H1 (cell line): ENCODE measurements around the gene RUVBL2. TPM values are rescaled to one million over a fixed set of nuclear protein-coding genes. Genes with fewer than 3 reads are reported as not detected.

Source experiments
- CREB1 ChIP-seq: IDR thresholded peaks from 2 replicates; pipeline ENCODE4 v1.6.1; 2012; ENCODE audit warnings: inconsistent platforms
- CTBP2 ChIP-seq: IDR thresholded peaks from 2 replicates; pipeline ENCODE4 v1.7.0; 2011; ENCODE audit warnings: borderline replicate concordance, mild to moderate bottlenecking, moderate library complexity, mixed read lengths, low read length; ENCODE audit not compliant: insufficient read depth, insufficient read length
- KDM4A ChIP-seq: IDR thresholded peaks from one replicate; pipeline ENCODE4 v1.7.1; 2012; ENCODE audit warnings: low read depth, mild to moderate bottlenecking, moderate library complexity, low read length, inconsistent platforms; ENCODE audit not compliant: severe bottlenecking
- NANOG ChIP-seq: IDR thresholded peaks from 2 replicates; pipeline ENCODE4 v1.6.1; 2011; ENCODE audit warnings: low read length, low read depth, mild to moderate bottlenecking, inconsistent platforms; ENCODE audit not compliant: insufficient read depth, poor library complexity, severe bottlenecking
- RBBP5 ChIP-seq: IDR thresholded peaks from 2 replicates; pipeline ENCODE4 v1.7.1; 2012; ENCODE audit warnings: low read depth, mild to moderate bottlenecking, inconsistent platforms, low read length, moderate library complexity, borderline replicate concordance
- SIN3A ChIP-seq, 2 experiments: IDR thresholded peaks in 1 of 2; conservative IDR thresholded peaks in 1 of 2; 2 replicates each; pipeline ENCODE4 v1.6.1; 2011 to 2012; ENCODE audit warnings: low read length in 2 of 2, improper control_type of control experiment in 1 of 2, low read depth in 1 of 2, mild to moderate bottlenecking in 1 of 2
- SRF ChIP-seq: IDR thresholded peaks from 2 replicates; pipeline ENCODE4 v1.6.1; 2011; ENCODE audit warnings: mild to moderate bottlenecking, low read depth, low read length, moderate library complexity
- TAF1 ChIP-seq: IDR thresholded peaks from 2 replicates; pipeline ENCODE4 v1.6.1; 2011; ENCODE audit warnings: mild to moderate bottlenecking, low read depth, low read length
- USF2 ChIP-seq: IDR thresholded peaks from 2 replicates; pipeline ENCODE4 v1.6.1; 2011; ENCODE audit warnings: low read length, improper control_type of control experiment
- polyA plus RNA-seq, 7 experiments: library from polyadenylated mRNA; depleted of rRNA in 3 of 7; stranded (reverse) in 5 of 7; unstranded in 2 of 7; fragments of >200 nt in 5 of 7; fragments of 200-250 nt in 2 of 7; gene quantifications; 1 replicate in 5 of 7; 2 replicates in 1 of 7; 4 replicates in 1 of 7; pipeline versions ENCODE4 v1.2.1 to v1.2.3, GENCODE V29; 2011 to 2013; ENCODE audit warnings: missing spikeins in 2 of 7, mixed read lengths in 2 of 7
- total RNA-seq: library from RNA; stranded (reverse); fragmentation: NEBNext Ultra II Directional; extraction: Animal tissue kit (Norgen Biotek cat#: 25700); gene quantifications from 2 replicates; pipeline ENCODE4 v1.2.1, GENCODE V29; 2021

The RUVBL2 gene
- total and polyA plus RNA-seq, 2 of the 8 experiments (the other 6 are each of a cell fraction or from before 2014, with no cell fraction given) = 152 to 247 TPM

GRCh38 chr19:48966541-48967345 lies 26.9 kb upstream of the RUVBL2 start (continued):
- no peak for TF ChIP-seq CTBP2
- TF ChIP-seq RBBP5 = no peak
- no peak for TF ChIP-seq CREB1
- TF ChIP-seq SRF = no peak
- no peak for TF ChIP-seq USF2
- no peak for TF ChIP-seq KDM4A
- no peak for TF ChIP-seq TAF1
- no peak for TF ChIP-seq NANOG
- 0 out of 4 replicates have a peak, but pooled peaks of 1 of the 2 experiments have one; percentile 6 for TF ChIP-seq SIN3A (conservative IDR thresholded peaks at IDR 0.05 in 1 of 2, IDR thresholded peaks at IDR 0.05 in 1 of 2; ENCODE audit: low read depth in 1 of 2, low read length in 2 of 2)
